Tongue (tissue), 2 donors: ENCODE data around the gene NOTCH3. TPM values are rescaled to one million over a fixed set of nuclear protein-coding genes. Genes with fewer than 3 reads are reported as not detected.

Experiments
- DNase-seq: peaks from one replicate; pipeline ENCODE4 v3.0.0-alpha.2; 2015
- total RNA-seq: library from RNA; depleted of rRNA; stranded (reverse); fragments of >200 nt; gene quantifications from one replicate; pipeline ENCODE4 v1.2.3, GENCODE V29; 2014

NOTCH3 gene
- total RNA-seq, 1 donor from 2014 or later, result 163 TPM

DNA sequence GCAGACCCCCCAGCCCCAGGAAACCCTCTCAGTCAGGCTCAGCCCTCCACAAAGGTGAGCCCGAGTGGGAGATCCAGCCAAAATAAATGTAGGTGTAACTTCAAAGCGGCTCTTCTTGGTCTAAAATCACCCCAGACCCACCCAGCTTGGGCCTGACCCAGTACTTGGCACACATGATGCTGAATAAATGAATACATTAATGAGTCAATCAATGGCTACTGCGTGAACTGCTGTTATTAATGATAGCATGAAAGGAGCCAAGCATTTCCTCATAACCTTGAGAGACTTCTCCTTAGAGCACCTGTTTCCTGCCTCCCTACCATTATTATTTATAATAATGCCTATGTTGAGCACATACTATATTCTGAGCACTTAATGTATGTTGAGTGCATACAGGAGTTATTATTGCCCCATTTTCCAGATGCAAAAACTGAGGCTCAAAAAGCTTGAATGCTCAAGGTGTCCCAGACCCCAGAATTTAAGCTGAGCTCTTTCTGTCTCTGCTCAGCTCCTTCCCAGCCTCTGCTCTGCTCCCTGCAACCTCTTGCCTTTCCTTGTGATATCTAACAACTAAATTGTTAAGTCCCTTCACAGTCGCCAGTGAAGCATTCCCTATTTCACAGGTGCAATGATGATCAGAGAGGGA is 4.3 kb downstream of the NOTCH3 start:
- no peak for DNase-seq

DNA sequence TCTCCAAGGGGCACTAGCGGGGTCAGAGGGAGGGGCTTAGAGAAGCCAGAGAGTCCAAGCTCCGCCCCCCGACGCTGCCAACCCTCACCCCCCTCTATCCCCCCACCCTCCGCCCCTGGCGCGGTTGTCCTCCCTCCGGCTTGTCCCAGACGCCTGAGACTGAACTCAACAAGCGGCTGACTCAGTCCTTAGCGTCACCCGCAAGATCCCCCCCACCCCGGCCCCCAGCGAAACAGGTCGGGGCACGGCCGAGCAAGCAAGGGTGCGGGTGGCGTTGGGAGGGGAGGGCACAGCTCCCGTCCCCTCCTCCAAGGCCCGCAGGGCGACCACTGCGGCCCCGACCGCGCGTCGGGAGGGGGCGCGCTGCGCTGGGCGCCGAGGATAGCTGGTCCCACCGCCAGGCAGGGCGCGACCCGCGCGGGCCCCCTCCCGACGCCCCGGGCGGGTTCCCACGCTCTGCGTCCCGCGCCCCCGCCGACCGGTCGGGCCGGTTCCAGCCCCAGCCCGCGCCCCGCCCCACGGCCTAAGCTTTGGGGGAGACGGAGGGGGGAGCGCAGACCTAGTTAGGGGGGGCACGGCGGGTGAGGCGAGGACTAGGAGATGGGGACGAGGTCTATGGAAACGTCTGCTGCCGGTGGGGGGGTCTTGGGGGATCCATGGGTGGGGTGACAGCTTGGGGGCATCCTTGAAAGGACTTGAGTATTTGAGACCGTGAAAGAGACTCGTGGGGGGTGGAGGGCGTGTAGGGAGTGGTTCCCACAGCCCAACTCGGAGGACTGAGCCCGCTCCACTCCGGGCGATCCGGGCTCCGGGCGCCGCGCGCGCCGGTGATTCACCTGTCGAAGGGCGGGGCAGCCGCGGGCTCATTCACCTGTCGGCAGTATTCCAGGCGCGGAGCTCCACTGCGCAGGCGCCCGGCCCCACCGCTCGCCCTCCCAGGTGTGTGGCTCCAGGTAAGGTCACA is 5.1 kb downstream of the NOTCH3 start:
- DNase-seq, result peak; percentile 84

DNA sequence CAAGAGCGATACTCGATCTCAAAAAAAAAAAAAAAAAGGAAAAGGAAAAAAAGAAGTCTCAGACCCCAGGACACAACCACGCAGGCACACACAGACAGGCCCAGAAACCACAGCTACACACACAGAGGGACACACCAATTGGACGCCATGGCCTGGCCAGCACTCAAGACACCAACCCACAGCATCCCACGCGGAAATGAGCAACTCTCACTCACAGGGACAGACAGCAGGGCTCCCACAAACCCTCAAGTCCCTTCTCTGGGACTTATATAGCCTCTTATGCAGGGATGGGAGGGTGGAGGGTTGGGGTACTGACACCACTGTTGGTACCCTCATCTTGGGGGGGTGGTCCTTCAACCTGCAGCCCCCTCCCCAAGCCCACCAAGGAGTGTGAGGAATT is 5.9 kb downstream of the NOTCH3 start:
- no peak for DNase-seq

DNA sequence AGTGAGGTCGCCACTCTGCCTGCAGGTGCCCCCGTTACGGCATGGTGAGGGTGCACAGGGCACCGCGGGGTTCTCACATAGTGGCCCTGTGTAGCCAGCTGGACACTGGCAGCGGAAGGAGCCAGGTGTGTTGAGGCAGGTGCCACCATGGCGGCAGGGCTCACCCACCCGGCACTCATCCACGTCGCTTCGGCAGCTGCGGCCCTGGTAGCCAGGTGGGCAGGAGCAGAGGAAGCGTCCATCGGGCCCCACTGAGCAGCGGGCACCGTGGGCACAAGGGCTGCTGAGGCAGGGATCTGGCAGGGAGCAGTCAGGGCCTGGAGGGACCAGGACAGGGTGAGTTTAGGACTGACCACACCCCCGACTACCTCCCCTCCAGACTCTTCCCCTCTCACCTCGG is 8.8 kb downstream of the NOTCH3 start:
- no peak for DNase-seq

DNA sequence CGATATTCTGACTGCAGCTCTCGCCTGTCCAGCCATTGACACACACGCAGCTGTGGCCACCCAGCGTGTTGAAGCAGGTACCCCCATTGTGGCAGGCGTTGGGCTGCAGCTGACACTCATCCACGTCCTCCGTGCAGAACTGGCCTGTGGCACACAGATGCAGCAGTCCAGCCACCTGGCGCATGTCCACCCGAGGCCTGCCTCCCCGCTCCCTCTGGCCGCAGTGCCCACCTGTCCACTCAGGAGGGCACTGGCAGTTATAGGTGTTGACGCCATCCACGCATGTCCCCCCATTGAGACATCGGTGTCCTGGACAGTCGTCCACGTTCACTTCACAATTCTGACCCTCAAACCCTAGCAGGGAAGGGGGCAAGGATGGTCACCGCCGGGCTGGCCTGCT is 9.3 kb downstream of the NOTCH3 start:
- no peak for DNase-seq

DNA sequence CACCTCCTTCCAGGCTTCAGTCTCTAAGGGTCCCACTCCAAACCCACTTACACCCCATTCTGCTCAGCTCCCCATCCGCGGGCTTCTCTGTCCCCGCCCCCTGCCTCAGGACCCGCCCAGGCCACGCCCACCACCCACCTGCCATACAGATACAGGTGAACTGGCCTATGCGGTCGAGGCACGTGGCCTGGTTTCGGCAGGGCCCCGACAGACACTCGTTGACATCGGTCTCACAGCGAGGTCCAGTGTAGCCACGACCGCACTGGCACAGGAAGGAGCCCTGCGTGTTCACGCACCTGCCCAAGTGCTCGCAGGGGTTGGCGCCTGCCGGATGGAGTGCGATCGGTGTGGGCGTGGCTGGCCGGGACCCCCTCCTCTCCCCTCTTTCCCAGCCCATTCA is 11.9 kb downstream of the NOTCH3 start:
- no peak for DNase-seq

DNA sequence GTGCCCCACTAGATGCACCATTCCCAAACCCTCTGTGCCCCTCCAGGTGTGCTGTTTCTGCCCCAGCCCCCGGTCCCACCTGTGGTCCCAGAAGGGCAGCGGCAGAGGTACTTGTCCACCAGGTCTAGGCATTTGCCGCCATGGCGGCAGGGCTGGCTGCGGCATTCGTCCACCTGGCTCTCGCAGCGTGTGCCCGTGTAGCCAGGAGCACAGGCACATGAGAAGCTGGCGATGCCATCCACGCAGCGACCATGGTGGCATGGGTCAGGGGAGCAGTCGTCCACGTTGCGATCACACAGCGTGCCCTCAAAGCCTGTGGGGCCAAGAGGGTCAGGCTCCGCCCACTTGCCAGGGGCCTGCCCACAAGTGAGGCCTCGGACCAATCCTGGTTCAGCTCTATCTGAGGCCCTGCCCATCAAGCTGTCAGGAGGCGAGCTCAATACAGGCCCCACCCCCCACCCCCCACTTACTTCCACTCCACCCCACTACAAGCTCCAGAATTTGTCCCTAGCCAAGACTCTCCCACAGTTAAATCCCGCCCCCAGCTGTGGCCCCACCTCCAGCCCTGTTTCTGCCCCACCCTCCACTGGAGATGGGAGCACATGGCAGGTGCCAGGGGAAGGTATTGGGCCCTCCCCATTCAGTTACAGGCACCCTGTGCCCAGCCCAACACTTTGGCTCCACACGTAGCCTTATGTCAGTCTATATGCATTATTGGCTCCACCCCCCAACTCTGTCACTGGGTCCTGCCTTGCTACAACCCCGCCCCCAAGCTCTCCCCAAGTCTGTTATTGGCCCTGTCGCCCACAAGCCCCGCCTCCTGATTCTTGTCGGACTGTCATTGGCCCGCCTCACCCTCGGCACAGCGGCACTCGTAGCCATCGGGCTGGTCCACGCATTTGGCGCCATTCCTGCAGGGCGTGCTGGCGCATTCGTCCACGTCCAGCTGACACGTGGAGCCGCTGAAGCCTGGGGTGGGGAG is 13.5 kb downstream of the NOTCH3 start:
- no peak for DNase-seq

DNA sequence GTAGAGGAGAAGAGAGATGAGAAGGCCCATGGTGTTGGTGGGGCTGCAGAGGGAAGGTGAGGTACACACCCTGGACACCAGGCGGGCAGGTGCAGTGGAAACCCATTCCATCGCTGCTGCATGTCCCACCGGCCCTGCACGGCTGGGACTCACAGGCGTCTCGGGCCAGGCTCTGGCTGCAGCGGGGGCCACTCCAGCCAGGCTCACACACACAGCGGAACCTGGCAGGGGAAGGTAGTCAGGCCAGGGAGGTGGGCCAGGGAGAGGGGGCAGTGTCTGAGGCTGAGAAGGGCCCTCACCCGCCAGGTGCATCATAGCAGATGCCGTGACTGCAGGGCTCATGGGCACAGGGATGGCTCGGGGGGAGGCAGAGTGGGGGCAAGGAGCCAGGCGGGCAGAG is 15.6 kb downstream of the NOTCH3 start:
- no peak for DNase-seq

DNA sequence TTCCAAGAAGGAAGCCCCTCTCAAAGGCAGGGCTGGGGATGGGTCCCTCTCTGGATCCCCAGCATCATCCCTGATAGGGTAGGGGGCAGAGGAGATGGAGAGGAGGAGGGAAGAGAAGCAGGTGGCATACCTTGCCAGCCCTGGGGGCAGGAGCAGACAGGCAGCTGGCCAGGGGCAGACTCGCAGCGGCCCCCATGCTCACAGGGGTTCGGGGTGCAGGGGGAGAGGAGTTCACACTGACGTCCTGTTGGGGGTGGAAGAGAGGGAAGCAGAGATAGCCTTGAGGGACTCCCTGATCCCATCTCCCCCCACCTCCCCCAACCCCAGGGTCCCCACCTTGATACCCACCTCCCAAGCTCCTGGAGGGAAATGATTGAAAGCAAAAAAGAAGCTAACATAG is 16.0 kb downstream of the NOTCH3 start:
- no peak for DNase-seq

DNA sequence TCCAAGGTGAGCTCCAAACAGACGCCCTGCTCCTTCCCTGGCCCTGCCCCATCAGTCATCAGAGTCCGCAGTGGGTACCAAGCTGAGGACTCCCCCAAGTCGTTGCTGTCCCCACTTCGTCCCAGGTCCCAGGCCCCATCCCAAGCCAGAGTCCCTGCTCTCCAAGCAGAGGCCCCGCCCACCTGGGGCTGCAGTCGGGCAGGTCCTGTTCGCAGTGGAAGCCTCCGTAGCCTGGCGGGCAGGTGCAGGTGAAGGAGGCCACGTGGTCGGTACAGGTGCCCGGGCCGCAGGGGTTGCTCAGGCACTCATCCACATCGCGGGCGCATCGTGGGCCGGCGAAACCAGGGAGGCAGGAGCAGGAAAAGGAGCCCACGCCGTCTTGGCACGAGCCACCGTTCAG is 19.4 kb downstream of the NOTCH3 start:
- no peak for DNase-seq

DNA sequence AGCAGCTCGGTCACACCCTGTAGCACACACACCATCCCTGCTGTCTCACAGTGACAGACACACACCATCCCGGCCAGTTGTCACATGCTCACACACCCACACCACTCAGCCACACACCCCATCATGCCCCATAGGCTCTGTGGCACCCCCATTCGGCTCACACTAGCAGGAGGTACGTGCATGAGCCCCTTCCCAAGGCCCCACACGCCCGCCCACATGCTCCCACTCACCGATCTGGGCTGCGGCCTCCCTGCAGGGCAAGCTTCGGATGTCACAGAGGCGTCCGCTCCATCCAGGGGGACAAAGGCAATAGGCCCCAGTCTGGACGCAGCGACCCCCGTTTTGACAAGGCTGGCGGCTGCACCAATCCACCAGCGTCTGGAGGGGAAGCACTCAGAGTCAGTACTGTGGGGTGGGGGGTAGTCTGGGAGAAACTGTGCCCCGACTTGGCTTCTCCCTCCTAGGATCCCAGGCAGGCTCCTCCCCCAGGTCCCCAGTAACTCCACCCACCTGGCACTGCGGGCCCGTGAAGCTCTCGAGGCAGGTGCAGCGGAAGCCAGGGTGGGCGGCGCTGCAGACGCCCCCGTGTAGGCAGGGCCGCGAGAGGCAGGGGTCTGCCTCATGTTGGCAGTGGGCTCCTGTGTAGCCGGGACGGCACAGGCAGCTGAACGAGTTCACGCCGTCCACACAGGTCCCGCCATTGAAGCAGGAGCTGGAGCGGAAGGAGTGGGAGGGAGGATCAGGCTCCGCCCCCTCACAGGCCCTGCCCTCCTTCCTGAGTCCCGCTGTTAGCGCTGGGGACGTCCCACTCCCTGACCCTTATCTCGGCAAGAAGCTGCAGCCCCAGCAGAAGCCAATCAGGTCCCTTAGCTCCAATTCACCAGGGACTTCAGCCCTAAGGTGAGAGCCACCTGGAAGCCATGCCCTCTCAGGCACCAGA is 20.1 kb downstream of the NOTCH3 start:
- DNase-seq, result no peak

DNA sequence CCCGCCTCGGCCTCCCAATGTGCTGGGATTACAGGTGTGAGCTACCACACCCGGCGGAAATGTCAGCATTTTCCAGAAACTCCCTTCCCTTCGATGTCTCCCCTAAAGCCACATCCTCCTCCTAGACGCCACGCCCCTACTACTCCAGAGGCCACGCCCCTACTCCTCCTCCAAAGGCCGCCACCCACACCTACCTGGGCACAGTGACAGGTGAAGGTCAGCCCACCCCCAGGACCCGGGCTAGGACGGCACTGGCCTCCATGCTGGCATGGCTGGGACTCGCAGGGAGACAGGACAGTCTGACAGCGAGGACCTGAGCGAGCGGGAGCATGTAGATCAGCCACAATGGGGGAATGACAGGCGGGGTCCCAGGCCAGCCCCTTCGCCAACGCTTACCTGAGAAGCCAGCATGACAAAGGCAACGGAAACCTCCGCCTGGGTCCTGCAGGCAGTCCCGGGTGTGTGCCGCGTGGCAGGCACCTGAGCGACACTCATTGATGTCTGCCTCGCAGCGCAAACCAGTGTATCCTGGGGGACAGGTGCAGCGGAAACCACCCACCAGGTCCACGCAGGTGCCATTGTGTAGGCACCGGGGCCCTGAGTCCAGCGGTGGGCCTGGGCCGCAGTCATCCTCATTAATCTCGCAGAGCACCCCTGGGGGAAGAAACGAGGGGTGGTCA is 22.0 kb downstream of the NOTCH3 start:
- DNase-seq, result no peak

DNA sequence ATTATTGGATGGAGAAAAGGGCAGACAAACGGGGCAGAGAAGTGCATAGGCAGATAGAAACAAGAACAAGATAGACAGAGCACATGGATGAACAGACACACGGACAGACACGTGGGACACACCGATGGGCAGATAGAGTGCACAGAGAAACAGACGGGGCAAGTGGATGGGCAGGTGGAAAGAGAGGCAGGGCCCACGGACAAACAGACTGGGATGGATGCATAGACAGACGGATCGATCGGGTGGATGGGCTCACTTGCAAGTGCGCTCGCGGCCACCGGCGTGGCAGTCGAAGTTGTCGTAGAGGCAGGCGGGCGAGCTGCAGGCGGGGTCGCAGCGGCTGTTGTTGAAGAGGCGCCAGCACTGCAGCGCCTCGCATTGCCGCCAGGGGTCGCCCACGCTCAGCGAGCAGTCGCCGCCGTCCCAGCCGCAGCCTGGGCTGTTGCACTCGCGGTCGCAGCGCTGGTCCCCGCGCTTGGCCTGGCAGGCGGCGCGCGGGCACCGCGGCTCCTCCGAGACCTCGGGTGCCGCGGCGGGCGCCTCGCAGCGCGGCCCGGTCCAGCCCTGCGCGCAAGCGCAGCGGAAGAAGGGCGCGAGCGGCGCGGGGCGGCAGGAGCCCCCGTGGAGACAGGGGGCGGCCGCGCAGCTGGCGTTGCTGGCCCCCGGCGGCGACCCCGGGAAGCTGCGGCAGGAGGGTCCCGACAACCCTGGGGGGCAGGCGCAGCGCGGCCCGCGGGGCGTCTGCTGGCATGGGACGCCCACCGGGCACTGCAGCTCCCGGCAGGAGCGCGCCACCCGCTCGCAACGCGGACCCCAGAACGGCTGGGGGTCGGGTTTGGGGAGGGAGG is 23.3 kb downstream of the NOTCH3 start:
- peak; percentile 92 for DNase-seq

DNA sequence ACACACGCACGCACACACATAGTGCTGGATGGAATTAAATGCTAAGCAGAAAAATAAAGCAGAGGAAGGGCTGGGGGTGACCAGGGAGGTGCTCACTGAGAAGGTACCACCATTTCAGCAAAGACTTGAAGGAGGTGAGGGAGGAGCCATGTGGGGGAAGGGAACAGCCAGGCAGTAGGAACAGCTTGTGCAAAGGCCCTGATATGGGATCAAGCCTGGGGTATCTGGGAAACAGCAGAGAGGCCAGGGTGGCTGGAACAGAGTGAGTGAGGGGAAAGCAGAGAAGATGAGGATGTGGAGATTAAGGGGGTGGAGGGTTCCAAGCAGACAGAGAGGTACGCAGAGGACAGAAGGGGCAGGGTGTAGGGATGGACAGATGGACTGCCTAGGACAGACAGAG is 25.2 kb downstream of the NOTCH3 start:
- no peak for DNase-seq

DNA sequence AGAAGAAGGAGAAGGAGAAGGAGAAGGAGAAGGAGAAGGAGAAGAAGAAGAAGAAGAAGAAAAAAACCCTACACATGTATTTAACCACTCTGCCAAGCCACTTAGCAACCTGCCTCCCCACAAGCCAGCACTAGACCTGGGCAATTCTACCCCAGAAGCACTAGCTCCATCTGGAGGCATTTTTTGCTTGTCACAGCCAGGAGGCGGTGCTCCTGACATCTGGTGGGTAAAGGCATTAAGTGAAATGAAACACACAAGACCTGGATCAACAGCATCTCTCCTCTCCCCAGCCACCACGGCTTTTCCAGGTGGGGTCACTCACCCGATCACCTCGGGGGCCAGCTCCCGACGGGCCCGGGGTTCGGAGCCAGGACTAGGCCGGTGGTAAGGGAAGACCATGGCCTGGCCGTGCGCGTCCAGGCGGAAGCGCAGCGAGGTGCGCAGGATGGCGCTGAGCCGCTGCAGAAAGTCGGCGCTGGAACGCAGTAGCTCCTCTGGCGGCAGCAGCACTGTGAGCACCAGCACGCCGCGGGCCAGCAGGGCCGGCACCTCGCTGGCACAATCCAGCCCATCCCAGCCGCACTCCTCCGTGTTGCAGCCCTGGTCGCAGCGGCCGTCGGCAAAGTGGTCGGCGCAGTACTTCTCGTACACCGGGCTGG is 26.9 kb downstream of the NOTCH3 start:
- DNase-seq, result no peak

DNA sequence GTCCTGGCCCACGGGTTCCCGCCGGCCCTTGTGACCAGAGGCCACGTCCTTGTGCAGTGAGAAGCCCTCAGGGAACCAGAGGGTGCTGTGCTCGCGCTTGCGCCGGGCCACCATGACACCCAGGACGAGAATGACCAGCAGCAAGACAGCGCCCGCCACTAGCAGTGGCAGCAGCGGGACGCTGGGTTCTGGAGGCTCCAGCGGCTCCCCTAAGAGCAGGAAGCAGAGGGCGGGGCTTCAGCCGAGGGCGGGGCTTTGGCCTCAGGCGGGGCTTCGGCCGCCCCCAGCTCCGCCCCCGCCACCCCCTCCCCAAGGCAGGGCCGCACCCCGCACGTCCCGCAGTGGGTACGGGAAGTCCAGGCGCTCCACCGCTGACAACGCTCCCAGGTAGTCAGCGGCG is 30.4 kb downstream of the NOTCH3 start:
- DNase-seq, result no peak

DNA sequence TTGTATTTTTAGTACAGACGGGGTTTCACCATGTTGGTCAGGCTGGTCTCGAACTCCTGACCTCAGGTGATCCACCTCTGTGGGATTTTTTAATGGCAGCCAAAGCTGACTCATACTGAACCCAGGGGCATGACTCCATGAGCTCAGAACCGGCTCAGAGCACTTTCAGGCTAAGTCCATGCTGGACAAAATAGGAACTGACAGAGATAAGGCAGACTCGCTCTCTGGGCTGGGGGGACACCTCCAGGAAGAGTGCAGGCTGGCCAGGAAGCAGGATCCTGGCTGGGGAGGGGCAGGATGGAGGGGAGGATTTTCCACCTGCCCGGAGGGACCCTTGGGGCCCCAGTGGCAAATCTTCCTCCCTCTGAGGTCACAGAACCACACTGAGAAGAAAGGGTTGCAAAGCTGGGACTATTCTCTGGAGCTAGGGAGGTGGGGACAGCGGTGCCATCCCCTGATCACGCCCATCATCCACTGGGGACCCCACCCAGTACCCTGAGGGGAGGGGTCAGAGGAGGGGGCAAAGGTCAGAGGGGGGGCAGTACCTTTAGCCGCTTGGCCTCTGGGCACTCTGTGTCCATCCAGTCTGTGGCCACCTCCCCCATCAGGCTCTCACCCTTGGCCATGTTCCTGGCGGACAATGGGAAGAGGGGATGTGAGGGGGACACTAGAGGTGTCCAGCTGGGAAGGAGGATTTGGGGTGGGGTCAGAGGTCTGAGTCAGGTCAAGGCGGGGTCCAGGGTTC is 31.1 kb downstream of the NOTCH3 start:
- DNase-seq, result no peak

DNA sequence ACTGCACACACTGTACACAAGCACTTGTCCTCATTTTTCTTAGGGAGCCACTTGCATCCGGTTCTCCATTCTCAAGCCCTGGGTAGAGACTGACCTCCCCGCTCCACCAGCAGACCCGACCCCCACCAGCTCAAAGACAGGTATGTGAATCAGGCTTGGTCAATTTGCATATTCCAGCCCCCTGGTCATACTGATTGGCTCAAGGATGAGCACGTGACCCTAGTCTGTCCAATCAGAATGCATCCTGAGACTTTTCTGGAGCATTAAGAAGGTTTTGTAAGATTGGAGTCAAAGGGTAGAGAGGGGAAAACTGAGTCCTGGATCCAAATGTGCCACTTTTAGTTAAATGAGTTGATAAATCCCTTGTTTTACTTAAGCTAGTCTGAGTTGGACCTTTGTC is 34.1 kb downstream of the NOTCH3 start:
- no peak for DNase-seq
